HG03097 (cell line): ENCODE results near the gene BTBD9.
"Not testable (repeated sequence)": the region's sequence is repeated elsewhere in the genome, so short reads cannot be mapped to it uniquely, and the experiment has no call there.

ENCODE experiments used
- ATAC-seq: cut with Tn5 transposase; IDR thresholded peaks from one replicate; pipeline ENCODE4 v1.9.1; 2021; ENCODE audit not compliant: unreplicated experiment, low FRiP score

The BTBD9 gene

DNA sequence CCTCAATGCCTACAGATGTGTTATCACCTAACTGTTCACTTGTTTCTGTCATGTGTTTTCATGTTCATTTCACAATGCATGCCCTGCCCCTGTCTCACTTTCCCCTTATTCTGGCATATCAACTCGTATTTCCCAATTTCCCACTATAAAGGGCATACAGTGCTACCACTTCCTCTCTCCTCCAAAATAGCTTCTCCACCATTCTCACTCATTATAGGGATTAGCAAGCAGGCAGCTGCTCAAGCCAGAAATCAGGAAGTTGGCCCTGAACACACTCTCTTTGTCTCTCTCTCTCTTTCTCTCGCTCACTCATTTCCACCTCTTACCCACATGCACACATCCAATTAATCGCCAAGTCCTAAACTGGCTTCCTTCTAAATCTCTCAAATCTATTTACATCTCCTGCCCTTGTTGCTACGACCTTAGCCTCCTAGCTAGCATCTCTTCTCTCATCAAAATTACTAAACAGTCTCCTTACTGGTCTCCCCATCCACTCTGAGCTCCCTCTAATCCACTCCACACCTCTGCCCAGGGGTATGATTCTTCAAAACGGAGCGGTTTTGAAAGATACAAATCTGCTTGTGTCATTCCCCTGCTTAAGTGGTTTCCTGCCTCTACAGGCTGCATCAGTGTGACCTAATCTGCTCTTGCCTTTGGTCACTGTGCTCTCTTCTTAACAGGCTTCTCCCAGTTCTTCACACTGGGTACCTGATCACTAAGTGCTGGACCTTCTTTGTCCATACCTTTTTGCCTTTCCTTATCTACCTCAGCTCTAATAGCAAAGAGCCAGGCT, 196.2 kb downstream of the BTBD9 start:
- no peak for ATAC-seq

DNA sequence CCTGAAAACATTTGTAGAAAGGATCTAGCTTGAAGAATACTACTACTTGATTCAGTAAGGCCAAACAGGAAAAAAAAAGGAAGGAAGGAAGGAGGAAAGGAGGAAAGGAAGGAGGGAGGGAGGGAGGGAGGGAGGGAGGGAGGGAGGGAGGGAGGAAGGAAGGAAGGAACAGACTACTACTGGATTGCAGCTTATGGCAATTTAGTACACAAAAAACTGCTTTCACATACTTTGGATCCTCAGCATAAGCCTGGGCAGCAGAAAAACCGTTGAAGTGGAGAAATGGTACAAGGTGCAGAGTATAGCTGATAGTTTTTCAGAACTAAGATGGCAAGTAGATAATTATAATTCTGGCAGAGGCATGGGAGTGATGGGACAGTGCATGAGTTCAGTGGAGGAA, 201.6 kb downstream of the BTBD9 start:
- ATAC-seq, result no peak

DNA sequence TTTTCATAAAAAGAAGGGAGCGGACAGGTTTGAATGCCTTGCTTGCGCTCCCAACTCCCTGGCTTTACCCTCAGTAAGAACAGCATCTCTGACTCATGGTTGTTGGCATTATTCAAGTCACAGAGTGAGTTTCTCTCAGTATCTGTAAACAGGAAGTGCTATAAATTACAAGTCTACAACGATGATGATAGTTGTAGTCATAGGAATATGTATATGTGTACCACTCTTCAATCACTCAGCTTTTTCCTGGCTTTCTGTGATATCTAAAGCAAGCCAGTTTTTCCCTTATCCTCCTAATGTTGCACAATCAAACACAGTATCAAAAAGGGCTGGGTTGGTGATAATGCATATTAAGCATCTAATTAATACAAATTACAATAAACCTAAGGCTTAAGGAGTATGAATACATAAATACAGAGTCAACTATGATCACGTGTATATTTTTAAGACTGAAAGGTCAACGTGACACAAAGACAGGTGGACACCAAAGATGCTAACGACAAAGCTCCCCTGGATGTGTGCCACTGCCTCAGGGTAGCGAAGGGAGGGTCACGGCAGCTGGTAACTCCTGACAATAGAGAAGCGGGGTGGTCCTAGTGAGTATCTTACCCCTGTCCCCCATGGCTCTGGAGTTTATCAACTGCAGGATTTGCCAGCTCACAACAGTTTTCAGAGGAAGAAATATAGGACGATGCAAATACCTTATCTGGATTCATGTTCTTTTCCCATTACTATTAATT, 202.8 kb downstream of the BTBD9 start:
- ATAC-seq, result no peak

DNA sequence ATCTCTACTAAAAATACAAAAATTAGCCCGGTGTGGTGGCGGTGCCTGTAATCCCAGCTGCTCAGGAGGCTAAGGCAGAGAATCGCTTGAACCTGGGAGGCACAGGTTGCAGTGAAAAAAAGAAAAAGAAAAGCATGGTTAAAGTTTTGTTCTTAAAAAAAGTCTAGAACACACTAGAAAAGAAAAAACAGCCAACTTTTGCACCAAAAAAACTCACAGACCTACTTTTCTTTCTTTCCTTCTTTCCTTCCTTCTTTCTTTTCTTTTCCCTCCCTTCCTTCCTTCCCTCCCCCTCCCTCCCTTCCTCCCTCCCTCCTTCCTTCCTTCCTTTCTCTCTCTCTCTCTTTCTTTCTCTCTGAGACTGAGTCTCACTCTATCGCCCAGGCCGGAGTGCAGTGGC, 204.4 kb downstream of the BTBD9 start:
- ATAC-seq, result no peak

DNA sequence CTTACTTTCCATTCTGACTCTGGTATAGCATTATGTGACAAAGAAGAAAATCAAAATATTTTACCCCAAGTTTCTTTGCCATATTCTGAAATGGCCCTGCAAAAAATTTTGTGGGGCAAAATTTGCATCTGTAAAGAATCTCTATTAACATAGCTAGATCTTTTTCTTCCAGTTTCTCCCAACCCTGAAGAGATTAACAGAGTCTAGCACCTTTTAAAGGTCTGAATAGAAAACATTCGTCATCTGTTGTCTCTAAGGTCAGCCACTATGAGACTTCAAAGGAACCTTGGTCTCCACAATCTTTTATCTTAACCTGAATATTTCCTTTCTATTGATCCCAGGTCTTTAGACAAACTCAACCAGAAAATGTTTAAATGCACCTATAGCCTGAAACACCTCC, 205.7 kb downstream of the BTBD9 start:
- no peak for ATAC-seq

DNA sequence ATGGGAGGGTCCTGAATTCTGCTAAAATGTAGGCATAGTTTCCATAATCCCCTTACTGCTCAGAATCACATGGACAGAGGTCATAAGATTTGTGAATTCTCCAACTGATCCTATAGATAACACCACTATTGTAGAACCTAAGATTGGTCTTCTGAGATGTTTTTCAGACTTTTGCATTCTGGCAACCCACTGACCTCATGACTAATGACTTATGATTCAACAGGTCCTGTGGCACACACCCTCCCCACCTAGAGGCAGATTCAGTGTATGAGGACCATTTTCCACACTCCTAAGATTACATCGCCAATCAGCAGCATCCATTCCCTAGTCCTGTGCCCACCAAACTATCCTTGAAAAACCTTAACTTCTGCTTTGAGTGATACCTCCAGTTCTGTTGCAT, 207.2 kb downstream of the BTBD9 start:
- ATAC-seq, result no peak

DNA sequence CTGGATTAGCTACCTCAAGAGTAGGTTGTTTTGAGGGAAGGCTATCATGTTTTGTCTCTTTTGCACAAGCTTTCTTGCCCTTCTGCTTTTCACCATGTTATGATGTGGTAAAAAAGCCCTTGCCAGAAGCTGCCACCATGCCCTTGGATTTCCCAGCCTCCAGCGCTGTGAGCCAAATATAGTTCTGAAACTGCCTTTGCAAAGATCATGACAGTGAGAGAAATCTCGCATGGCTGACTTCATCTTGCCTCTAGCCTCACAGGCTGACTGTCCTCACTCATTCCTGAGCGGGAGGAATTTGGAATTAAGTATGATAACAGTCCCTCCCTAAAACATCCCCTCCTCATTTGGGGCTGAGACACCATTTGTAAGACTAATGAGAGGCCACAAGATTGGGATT, 207.7 kb downstream of the BTBD9 start:
- no peak for ATAC-seq

DNA sequence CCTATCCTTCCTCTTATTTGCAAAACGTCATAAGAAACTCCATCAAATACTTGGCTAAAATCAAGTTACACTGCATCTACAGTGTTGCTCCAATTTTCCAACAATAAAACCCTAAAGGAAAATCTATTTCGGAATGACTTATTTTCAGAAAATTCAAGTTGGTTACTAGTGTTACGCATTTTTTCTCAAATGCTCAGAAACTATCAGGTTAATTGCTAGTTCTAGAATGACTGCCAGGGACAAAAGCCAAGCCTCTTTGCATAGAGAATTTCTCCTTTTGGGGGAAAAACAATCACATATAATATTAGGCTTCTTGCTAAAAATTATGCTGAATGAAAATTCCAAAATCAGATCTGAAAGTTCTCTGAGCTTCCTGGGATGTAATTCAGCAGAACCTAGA, 210.2 kb downstream of the BTBD9 start:
- ATAC-seq, result no peak

DNA sequence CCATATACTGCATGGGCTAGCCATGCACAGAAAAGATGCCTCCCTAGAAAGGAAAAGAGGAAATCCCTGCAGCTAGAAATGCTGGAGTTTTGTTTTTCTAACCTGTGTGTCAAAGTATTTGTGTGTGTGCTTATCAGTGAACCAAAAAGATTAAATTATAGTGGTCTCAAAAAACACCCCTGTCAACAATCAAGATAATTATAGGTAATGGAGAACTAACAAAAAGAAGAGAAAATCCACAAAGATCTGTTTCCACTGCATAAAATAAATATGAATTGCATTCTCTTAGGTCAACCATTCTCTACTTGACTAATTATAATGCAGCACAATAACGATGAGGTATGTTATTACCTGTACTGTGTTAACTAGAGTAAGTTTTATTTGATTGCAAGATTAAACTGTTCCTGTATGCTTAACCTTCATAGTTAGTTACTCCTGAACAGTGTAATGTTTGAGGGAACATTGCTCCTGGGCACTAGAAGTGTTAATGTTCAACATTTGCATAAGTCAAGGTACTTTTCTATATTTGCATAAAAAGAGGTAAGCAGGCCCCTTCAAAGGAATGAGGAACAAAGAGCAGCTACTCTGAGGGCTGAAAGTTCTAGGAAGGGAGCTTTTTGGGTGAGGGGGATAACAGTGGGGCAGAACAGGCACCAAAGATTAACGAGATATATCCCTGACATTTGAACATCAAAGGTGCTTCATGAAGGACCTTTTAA, 212.1 kb downstream of the BTBD9 start:
- no peak for ATAC-seq

DNA sequence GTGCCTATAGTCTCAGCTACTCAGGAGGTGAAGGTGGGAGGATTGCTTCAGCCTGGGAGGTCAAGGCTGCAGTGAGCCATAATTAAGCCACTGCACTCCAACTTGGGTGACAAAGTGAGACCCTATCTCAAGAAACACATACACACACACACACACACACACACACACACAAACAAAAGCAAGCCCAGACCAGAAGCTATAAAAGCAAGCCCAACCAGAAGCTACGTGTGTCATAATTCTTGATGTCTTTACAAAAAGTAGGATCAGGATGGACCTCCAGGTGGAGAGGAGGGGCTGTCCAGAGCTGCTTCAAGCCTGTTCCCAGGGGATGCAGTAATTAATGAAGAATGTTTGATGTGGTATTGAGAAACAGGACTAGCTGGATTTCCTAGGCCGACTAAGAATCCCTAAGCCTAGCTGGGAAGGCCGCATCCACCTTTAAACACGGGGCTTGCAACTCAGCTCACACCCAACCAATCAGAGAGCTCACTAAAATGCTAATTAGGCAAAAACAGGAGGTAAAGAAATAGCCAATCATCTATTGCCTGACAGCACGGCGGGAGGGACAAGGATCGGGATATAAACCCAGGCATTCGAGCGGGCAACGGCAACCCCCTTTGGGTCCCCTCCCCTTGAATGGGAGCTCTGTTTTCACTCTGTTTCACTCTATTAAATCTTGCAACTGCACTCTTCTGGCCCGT, 213.8 kb downstream of the BTBD9 start:
- ATAC-seq, result not testable (repeated sequence)

DNA sequence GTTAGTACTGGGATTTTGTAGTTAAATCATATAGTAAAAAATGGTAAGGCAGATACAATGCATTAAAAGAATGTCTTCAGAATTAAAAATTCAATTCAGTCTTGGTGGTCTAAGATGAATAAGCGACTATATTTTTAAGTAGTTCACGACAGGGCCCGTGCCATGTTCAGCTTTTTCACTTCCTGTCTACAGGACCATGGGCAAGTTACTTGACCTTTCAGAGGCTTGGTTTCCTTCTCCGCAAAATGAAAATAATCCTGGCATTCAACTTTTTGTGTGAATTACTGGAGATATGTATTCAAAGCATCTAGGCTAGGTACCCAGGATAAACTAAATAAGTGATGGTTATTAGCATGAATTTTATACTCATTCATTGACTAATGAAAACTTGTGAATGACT, 216.0 kb downstream of the BTBD9 start:
- no peak for ATAC-seq

DNA sequence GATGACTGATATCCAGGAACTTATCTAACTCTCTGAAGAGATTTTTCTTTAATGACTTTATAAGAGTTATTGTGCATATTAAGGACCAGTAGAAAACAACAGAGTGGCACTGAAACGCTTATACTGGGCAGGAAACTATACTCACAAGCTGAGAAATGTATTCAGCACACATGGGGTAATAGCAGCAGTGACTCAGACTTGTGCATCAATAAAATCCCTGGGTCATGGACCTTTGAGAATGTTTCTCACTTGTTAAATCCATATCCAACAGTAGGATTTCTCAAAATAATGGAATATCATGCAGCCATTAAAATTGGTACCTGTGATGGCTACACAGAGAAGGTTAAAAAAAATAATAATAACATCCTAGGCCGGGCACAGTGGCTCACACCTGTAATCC, 219.5 kb downstream of the BTBD9 start:
- ATAC-seq, result no peak

DNA sequence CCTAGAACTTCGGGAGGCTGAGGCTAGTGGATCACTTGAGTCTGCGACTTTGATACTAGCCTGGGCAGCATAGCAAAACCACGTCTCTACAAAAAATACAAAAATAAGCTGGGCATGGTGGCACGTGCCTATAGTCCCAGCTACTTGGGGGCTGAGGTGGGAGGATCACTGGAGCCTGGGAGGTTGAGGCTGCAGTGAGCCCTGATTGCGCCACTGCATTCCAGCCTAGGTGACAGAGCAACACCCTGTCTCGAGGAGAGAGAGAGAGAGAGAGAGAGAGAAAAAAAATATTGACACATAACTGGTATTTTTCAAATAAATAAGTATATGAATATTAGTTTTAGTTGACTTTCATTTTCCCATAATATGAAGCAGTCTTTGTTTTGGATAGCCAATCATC, 222.2 kb downstream of the BTBD9 start:
- no peak for ATAC-seq

DNA sequence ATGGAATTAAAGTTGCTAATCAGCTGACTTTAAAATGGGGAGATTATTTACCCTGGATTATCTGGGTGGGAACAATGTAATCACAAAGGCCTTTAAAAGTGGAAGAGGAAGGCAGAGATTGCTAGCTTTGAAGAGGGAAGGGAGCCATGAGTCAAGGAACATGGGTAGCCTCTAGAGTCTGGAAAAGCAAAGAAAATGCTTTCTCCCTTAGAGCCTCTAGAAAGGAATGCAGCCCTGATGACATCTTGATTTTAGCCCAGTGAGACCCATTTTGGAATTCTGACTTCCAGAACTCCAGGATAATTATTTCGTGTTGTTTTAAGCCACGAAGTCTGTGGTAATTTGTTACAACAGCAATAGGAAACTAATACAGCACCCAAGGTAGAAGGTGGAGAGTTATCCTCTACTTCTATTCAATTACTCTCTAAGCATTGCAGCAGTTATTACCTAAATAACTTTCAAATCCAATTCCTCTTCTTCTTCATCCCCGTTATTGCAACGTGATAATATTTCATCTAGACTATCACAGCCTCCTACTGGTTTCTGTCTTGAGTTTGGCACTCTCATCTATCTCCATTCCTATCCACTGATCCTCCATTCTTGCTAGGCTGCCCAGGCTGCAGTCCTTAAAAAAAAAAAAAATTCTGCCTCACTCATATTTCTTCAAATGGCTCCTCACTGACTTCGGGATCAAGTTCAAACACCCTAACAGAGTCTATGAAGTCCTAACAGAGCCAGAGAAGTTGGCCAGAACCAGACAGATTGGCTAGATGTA, 224.3 kb downstream of the BTBD9 start:
- ATAC-seq, result no peak

DNA sequence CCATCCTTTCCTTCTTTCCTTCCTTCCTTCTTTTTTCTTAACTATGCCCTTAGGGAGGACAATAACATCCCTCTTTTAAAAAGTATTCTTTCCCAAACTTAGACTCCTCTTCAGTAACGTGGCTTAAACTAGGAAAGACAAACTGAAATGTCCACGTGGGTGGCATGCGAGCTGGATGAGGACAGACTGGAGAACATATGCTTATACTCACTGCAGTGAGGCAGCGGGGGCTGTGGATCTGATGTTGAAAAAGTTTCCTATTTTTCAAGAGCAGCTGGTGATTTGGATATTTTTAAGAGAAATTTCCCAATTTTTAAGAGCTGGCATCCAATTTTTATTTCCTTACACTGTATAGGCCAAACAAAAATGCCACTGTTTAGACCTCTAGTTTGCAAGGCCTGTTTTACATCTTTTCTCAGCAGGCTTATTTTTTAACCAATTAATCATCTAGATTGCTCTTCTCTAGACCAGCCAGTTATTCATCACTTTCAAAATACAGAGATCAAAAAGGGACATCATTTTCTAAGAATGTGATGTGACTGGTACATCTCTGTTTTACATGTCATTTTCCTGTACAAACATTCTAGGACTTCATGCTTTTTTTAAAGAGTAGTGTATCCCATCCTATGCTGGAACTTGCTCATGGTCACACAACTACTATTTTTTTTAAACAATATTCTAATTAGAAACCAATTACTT, 226.5 kb downstream of the BTBD9 start:
- ATAC-seq, result no peak

DNA sequence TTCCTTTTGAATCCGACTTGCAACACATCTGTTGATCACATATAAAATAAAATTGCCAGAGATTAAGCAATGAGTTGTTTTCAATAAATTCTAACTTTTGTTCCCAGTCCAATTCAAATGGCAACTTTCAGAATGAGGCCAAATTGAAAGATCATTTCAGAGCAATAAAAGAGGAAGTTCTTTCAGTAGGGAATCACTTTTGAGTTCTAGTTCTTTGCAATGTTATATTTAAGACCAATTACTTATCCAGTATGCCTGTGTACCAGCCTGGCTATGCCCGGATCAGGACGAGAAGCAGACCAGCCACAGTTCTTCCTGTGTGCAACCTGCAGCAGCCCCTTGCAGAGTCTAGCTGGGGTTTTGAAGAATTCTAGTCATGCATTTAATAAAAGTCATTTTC, 232.5 kb downstream of the BTBD9 start:
- ATAC-seq, result no peak

DNA sequence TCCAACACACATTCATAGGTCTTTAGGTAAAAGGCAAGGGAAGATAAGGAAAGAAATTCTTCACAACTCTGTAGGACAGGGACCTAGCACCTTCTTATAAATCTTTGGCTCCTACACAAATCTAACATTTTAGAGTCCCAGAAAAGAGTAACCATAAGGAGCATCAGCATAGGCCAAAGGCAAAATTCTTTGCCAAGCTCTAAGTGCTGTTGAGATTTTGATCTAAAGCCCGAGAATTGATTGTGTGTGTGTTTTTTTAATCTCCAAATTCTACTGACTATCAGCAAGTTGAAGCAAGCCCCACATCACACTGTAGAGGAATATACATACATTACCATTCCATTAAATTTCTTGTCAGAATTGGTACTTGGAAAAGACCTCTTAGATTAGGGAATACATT, 233.6 kb downstream of the BTBD9 start:
- ATAC-seq, result no peak

DNA sequence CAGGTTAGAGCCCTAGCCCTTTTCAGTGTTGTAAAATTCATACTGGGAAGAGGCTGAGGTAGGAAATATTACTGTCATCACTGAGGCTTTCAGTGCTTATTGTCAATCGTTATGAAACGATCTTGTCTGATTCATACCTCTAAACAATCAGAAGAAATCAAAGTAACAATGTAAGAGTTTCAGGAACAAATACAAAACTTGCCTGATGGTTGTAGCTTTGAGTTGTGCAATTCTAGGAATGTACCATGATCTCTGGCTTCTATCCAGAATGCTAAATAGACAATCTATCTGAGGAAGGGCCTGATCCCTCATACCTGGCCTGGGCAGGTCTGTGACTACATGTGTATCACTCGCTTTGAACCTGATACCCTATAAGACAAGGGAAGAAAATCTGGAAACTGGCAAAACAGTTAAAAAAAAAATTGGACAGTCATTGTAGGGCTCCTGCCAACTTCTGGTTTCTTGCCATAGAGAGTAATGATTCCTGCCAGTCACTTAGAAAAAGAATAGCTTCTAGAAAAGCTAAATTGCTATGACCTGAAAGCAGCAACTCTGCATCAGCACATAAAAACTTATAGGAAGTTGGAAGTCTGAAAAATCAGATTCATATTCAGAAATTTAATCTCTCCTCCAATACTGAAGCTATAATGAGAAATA, 234.7 kb downstream of the BTBD9 start:
- no peak for ATAC-seq

DNA sequence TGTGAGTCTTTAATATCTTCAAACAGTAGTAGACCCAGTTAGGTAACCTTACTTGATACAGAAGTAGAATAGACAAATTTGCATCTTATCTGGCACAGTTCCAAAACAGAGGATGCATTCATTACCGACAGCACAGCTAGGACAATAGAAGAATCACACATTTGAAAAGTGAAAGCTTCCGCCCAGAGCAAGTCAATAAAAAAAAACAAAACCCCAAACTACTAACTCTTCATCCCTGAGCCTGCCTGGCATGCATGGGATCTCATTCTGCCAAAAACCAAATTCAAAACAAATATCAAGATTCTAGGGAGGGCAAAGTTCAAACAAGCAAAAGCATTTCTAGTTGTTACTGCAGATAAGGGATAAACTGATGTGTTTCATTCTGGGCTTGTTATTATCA, 235.4 kb downstream of the BTBD9 start:
- no peak for ATAC-seq
